Hepatocyte (in vitro differentiated cells): Measurements from ENCODE around the gene FBXO41.

Source experiments
- CTCF ChIP-seq: fragments of 200-600 bp; sonication (generic); IDR thresholded peaks from 2 replicates; pipeline ENCODE4 v1.5.1; 2016; ENCODE audit warnings: antibody characterized with exemption, mild to moderate bottlenecking; ENCODE audit not compliant: poor library complexity
- EZH2 ChIP-seq: fragments of 200-600 bp; sonication (generic); IDR thresholded peaks from 2 replicates; pipeline ENCODE4 v1.6.1; 2016; ENCODE audit warnings: antibody characterized with exemption, mild to moderate bottlenecking, borderline replicate concordance

- TF ChIP-seq CTCF (no peak), EZH2 (no peak)
These were observed 29.2 kb downstream of the FBXO41 start for GRCh38 chr2:73255007-73255644.
